HepG2 (cell line): Measurements from ENCODE around the gene AMIGO1. TPM values are rescaled to one million over a fixed set of nuclear protein-coding genes. Genes with fewer than 3 reads are reported as not detected.

ENCODE experiments used
- ATAC-seq: fragments of 200-7000 bp; cut with Tn5 transposase; 3 replicates; pipeline ENCODE4 v1.9.1; 2020; ENCODE audit warnings: mild to moderate bottlenecking, moderate library complexity
- BruUV-seq: library from RNA; stranded (reverse); fragments of 400-500 nt; replicated peaks from 2 replicates; lab custom pipeline; 2021; lab: Mats Ljungman, UMichigan
- CTCF ChIA-PET: fragments of 300-600 bp; formaldehyde crosslinking; extraction: SDS; loops from one replicate; lab custom pipeline; 2021; ENCODE audit warnings: low total read pairs, inconsistent platforms, low intra/inter-chr PET ratio; lab: Yijun Ruan, JAX
- POLR2A ChIA-PET: fragments of 350-600 bp; sonication (Branson Sonifier 250); formaldehyde crosslinking; loops from one replicate; lab custom pipeline; 2020; ENCODE audit warnings: antibody characterized with exemption, inconsistent platforms; lab: Yijun Ruan, JAX
- DNase-seq: peaks from one replicate; pipeline ENCODE4 v3.0.0-alpha.2; 2015; ENCODE audit warnings: low spot score
- FAIRE-seq: peaks from 3 replicates; lab custom pipeline; 2011; peaks lifted over from hg19 to GRCh38; lab: Jason Lieb, UNC
- H2AFZ ChIP-seq: one replicate; pipeline ENCODE4 v1.6.1; 2011; ENCODE audit warnings: low read length, inconsistent platforms
- H3K27ac ChIP-seq: fragments of 300-600 bp; 3 replicates; pipeline ENCODE4 v1.8.0; 2011; ENCODE audit warnings: mixed run types, mild to moderate bottlenecking, mixed read lengths, low read length, inconsistent platforms; ENCODE audit not compliant: insufficient read depth; ENCODE audit errors: extremely low read length
- H3K27me3 ChIP-seq, 2 experiments: fragments of 200-600 bp in 1 of 2; 2 replicates in 1 of 2; 3 replicates in 1 of 2; pipeline versions ENCODE4 v1.6.0 to v1.8.0; 2011; ENCODE audit warnings: low read length in 2 of 2, mild to moderate bottlenecking in 2 of 2, moderate library complexity in 2 of 2, inconsistent platforms in 1 of 2; ENCODE audit not compliant: insufficient read depth in 2 of 2, control insufficient read depth in 1 of 2
- H3K36me3 ChIP-seq, 2 experiments: fragments of 200-600 bp in 1 of 2; replicated peaks in 1 of 2; 2 replicates in 1 of 2; 3 replicates in 1 of 2; pipeline versions ENCODE4 v1.5.1 to v1.8.0; 2011; ENCODE audit warnings: low read length in 2 of 2, inconsistent platforms in 1 of 2; ENCODE audit not compliant: insufficient read depth in 2 of 2, control insufficient read depth in 1 of 2
- H3K4me1 ChIP-seq: 2 replicates; pipeline ENCODE4 v1.5.1; 2012; ENCODE audit warnings: low read length, inconsistent platforms; ENCODE audit not compliant: insufficient read depth
- H3K4me2 ChIP-seq: 2 replicates; pipeline ENCODE4 v1.6.0; 2011; ENCODE audit warnings: low read depth, low read length, inconsistent platforms
- H3K4me3 ChIP-seq, 3 experiments: fragments of 200-600 bp in 1 of 3; sonication (generic), shearing (Covaris generic) in 1 of 3; replicated peaks in 1 of 3; 2 replicates each; pipeline ENCODE4 v1.5.1; 2011 to 2016; ENCODE audit warnings: low read length in 3 of 3, inconsistent platforms in 2 of 3, low read depth in 2 of 3, mild to moderate bottlenecking in 2 of 3, control low read depth in 1 of 3, mixed read lengths in 1 of 3; ENCODE audit not compliant: insufficient read depth in 1 of 3
- H3K79me2 ChIP-seq: one replicate; pipeline ENCODE4 v1.6.1; 2011; ENCODE audit warnings: low read length, inconsistent platforms; ENCODE audit not compliant: insufficient read depth
- H3K9ac ChIP-seq: 2 replicates; pipeline ENCODE4 v1.6.0; 2011; ENCODE audit warnings: mild to moderate bottlenecking, low read depth, low read length, inconsistent platforms; ENCODE audit not compliant: insufficient read depth
- H3K9me3 ChIP-seq: 2 replicates; pipeline ENCODE4 v1.5.1; 2012; ENCODE audit warnings: mild to moderate bottlenecking, low read length
- H4K20me1 ChIP-seq: 2 replicates; pipeline ENCODE4 v1.6.0; 2011; ENCODE audit warnings: inconsistent platforms, mild to moderate bottlenecking, low read length, moderate library complexity; ENCODE audit not compliant: insufficient read depth
- DBP ChIP-seq: sonication (generic); formaldehyde crosslinking; IDR thresholded peaks from 2 replicates; pipeline ENCODE4 v1.4.0; 2020; ENCODE audit warnings: missing genetic modification reagents; ENCODE audit errors: not compliant biosample characterization
- HDAC1 ChIP-seq: sonication (generic); formaldehyde crosslinking; IDR thresholded peaks from 2 replicates; pipeline ENCODE4 v1.5.1; 2020; ENCODE audit warnings: mild to moderate bottlenecking, missing genetic modification reagents
- PAF1 ChIP-seq: IDR thresholded peaks from 2 replicates; pipeline ENCODE4 v1.6.1; 2016; ENCODE audit warnings: missing genetic modification reagents, missing compliant biosample characterization
- RNF2 ChIP-seq: fragments of 450-650 bp; conservative IDR thresholded peaks from 2 replicates; pipeline ENCODE4 v1.6.1; 2016; ENCODE audit warnings: low read depth
- SMAD1 ChIP-seq: sonication (generic); formaldehyde crosslinking; IDR thresholded peaks from 2 replicates; pipeline ENCODE4 v1.4.0; 2020; ENCODE audit warnings: missing genetic modification reagents, low read depth, mild to moderate bottlenecking, borderline replicate concordance
- ZBTB14 ChIP-seq: sonication (generic); formaldehyde crosslinking; IDR thresholded peaks from 2 replicates; pipeline ENCODE4 v1.4.0; 2020; ENCODE audit warnings: missing genetic modification reagents
- ZBTB38 ChIP-seq: sonication (generic); formaldehyde crosslinking; IDR thresholded peaks from 2 replicates; pipeline ENCODE4 v1.5.1; 2020; ENCODE audit warnings: mild to moderate bottlenecking, missing genetic modification reagents
- ZNF143 ChIP-seq: sonication (generic); formaldehyde crosslinking; IDR thresholded peaks from 2 replicates; pipeline ENCODE4 v1.4.0; 2020; ENCODE audit warnings: missing genetic modification reagents
- ZNF329 ChIP-seq: sonication (generic); formaldehyde crosslinking; IDR thresholded peaks from 2 replicates; pipeline ENCODE4 v1.9.0; 2021; ENCODE audit warnings: low read depth, mild to moderate bottlenecking, missing genetic modification reagents
- ZNF362 ChIP-seq: sonication (generic); formaldehyde crosslinking; IDR thresholded peaks from 2 replicates; pipeline ENCODE4 v1.4.0; 2020; ENCODE audit warnings: missing genetic modification reagents, mild to moderate bottlenecking, borderline replicate concordance
- ZNF780A ChIP-seq: sonication (generic); formaldehyde crosslinking; IDR thresholded peaks from 2 replicates; pipeline ENCODE4 v1.8.0; 2022; ENCODE audit warnings: mild to moderate bottlenecking, missing genetic modification reagents, moderate library complexity
- WGBS: methylation state at CpG from one replicate; pipeline ENCODE4 v1.1.6; 2017; ENCODE audit warnings: low lambda C conversion rate; 5-methylcytosine and 5-hydroxymethylcytosine counted together
- in situ Hi-C: cut with HindIII; loops from 2 replicates; pipeline ENCODE4 v1.10.0; 2017; ENCODE audit warnings: low pct_unique_long_range_greater_than_20kb; ENCODE audit not compliant: extremely low pct_ligation_motif_present
- intact Hi-C: fragments of 100-400 bp; cut with micrococcal nuclease; formaldehyde crosslinking; loops from one replicate; pipeline ENCODE4 v1.10.0; 2022; ENCODE audit not compliant: unreplicated experiment
- polyA plus RNA-seq, 8 experiments: library from polyadenylated mRNA; depleted of rRNA in 3 of 8; stranded (reverse) in 7 of 8; unstranded in 1 of 8; fragments of >200 nt; fragmentation: Illumina TruSeq in 4 of 8; extraction: Trizol in 4 of 8; gene quantifications; 2 replicates each; pipeline versions ENCODE4 v1.2.1 to v1.2.3, GENCODE V29; 2011 to 2016; ENCODE audit warnings: low read depth in 4 of 8, missing spikeins in 1 of 8, mixed read lengths in 1 of 8; ENCODE audit not compliant: insufficient read depth in 1 of 8
- total RNA-seq, 5 experiments: library from RNA; depleted of rRNA; stranded (reverse); fragments of >200 nt; fragmentation: Illumina TruSeq; extraction: Trizol; gene quantifications; 2 replicates each; pipeline ENCODE4 v1.2.3, GENCODE V29; 2016; ENCODE audit warnings: low read depth in 1 of 5

AMIGO1 gene
- total and polyA plus RNA-seq, 2 of the 13 experiments (the other 11 are each of a cell fraction or from before 2014, with no cell fraction given), result 0.40 to 1.3 TPM

GRCh38 chr1:109541102-109541501 is 31.6 kb upstream of the AMIGO1 start:
- Histone ChIP-seq H3K79me2 (no peaks in the 10 kb centered on the region), H2AFZ (no peak overlapping the region), H3K27ac (no peak overlapping the region), H3K27me3 (peaks cover 7 to 21% of the 10 kb centered on the region in 2 experiments; a peak in 3 of 5 replicates), H3K36me3 (no peaks in the 10 kb centered on the region), H3K9me3 (no peaks in the 10 kb centered on the region), H3K4me2 (no peak overlapping the region), H3K4me1 (peaks cover 38% of the 10 kb centered on the region), H3K4me3 (no peak overlapping the region), H3K9ac (no peak overlapping the region), H4K20me1 (no peaks in the 10 kb centered on the region)
- ChIA-PET POLR2A (no interaction called here), CTCF (no interaction called here)
- WGBS, result 35% methylated on average over 3 of the region's 3 CpGs
- in situ Hi-C loops, result loop anchor here (10.0 kb wide), 1 partner anchor 174 kb away; the partner anchor contains the start of gene GSTM5
- intact Hi-C loops, result loop anchor here (10.0 kb wide), 1 partner anchor 444 kb away; the partner anchor contains the start of gene AHCYL1
- DNase-seq (no peak), ATAC-seq (no peak), FAIRE-seq (no peak)
- TF ChIP-seq ZBTB14, result no peak
- no peak for TF ChIP-seq ZNF143
- TF ChIP-seq DBP (CRISPR knock-in tag), result no peak
- TF ChIP-seq RNF2, result no peak
- no peak for TF ChIP-seq PAF1 (CRISPR knock-in tag)
- TF ChIP-seq ZBTB38 (CRISPR knock-in tag), result no peak
- TF ChIP-seq ZNF780A (CRISPR knock-in tag), result no peak
- no peak for TF ChIP-seq HDAC1 (CRISPR knock-in tag)
- TF ChIP-seq ZNF362 (CRISPR knock-in tag), result no peak
- no peak for TF ChIP-seq ZNF329 (CRISPR knock-in tag)
- no peak for TF ChIP-seq SMAD1 (CRISPR knock-in tag)
- no TSS peak for BruUV-seq
